Caco-2 (cell line): ENCODE measurements around the gene OR1N1. TPM values are rescaled to one million over a fixed set of nuclear protein-coding genes. Genes with fewer than 3 reads are reported as not detected.
"Not testable (repeated sequence)": the region's sequence is repeated elsewhere in the genome, so short reads cannot be mapped to it uniquely, and the experiment has no call there.

Source experiments
- BruUV-seq: library from RNA; stranded (reverse); fragments of 400-500 nt; replicated peaks from 2 replicates; lab custom pipeline; 2021; lab: Mats Ljungman, UMichigan
- CTCF ChIA-PET: fragments of 300-600 bp; sonication (Branson Sonifier 250); formaldehyde crosslinking; loops from one replicate; lab custom pipeline; 2022; ENCODE audit warnings: antibody characterized with exemption; lab: Charles Lee
- POLR2A ChIA-PET: fragments of 300-600 bp; sonication (Branson Sonifier 250); formaldehyde crosslinking; loops from one replicate; lab custom pipeline; 2022; ENCODE audit warnings: antibody characterized with exemption; lab: Charles Lee
- DNase-seq, 2 experiments: peaks; one replicate each; pipeline versions ENCODE4 v3.0.0 to v3.0.0-alpha.2; 2020 to 2022
- H3K27me3 ChIP-seq: replicated peaks from 2 replicates; pipeline ENCODE4 v1.6.0; 2011; ENCODE audit warnings: low read length; ENCODE audit not compliant: control insufficient read depth, insufficient read depth
- H3K36me3 ChIP-seq: 2 replicates; pipeline ENCODE4 v1.5.1; 2011; ENCODE audit warnings: low read length; ENCODE audit not compliant: control insufficient read depth, insufficient read depth
- H3K4me1 ChIP-seq: fragments of 250-450 bp; sonication (Bioruptor Pico); 2 replicates; pipeline ENCODE4 v1.5.1; 2020; ENCODE audit warnings: mild to moderate bottlenecking
- H3K4me3 ChIP-seq: 2 replicates; pipeline ENCODE4 v1.5.1; 2011; ENCODE audit warnings: low read depth, mild to moderate bottlenecking, control low read depth, low read length
- H3K9me3 ChIP-seq: fragments of 250-450 bp; sonication (Bioruptor Pico); 2 replicates; pipeline ENCODE4 v1.5.1; 2020; ENCODE audit warnings: mild to moderate bottlenecking, moderate library complexity
- H3K27ac Mint-ChIP-seq: one replicate; pipeline ENCODE4 v1.8.0; 2022; ENCODE audit warnings: mixed read lengths; ENCODE audit not compliant: unreplicated experiment
- H3K27me3 Mint-ChIP-seq: one replicate; pipeline ENCODE4 v1.8.0; 2022; ENCODE audit warnings: mixed read lengths; ENCODE audit not compliant: insufficient read depth, unreplicated experiment
- H3K36me3 Mint-ChIP-seq: one replicate; pipeline ENCODE4 v1.8.0; 2022; ENCODE audit warnings: mild to moderate bottlenecking, mixed read lengths; ENCODE audit not compliant: insufficient read depth, unreplicated experiment
- H3K4me1 Mint-ChIP-seq: one replicate; pipeline ENCODE4 v1.8.0; 2022; ENCODE audit warnings: low read depth, mixed read lengths; ENCODE audit not compliant: unreplicated experiment
- H3K4me3 Mint-ChIP-seq: one replicate; pipeline ENCODE4 v1.8.0; 2022; ENCODE audit warnings: mild to moderate bottlenecking, moderate library complexity, mixed read lengths; ENCODE audit not compliant: unreplicated experiment
- H3K9me3 Mint-ChIP-seq: one replicate; pipeline ENCODE4 v1.8.0; 2022; ENCODE audit warnings: mixed read lengths; ENCODE audit not compliant: unreplicated experiment
- intact Hi-C: fragments of 100-400 bp; cut with micrococcal nuclease; formaldehyde crosslinking; loops from one replicate; pipeline ENCODE4 v1.10.0; 2022; ENCODE audit not compliant: unreplicated experiment
- total RNA-seq: library from RNA; stranded (reverse); gene quantifications from 2 replicates; pipeline ENCODE4 v1.2.3, GENCODE V29; 2022
- TF ChIP-seq, protein P1 (sequence below), 2 experiments: fragments of 200-600 bp in 1 of 2; IDR thresholded peaks; 1 replicate in 1 of 2; 2 replicates in 1 of 2; pipeline versions ENCODE4 v1.5.1 to v1.8.0; 2011 to 2022; ENCODE audit warnings: antibody characterized with exemption in 1 of 2, control low read depth in 1 of 2, inconsistent platforms in 1 of 2, low read depth in 1 of 2, low read length in 1 of 2, mild to moderate bottlenecking in 1 of 2, moderate library complexity in 1 of 2; ENCODE audit not compliant: insufficient read depth in 1 of 2, severe bottlenecking in 1 of 2, unreplicated experiment in 1 of 2

The OR1N1 gene
- total RNA-seq, 1 experiment from 2014 or later: not detected

DNA sequence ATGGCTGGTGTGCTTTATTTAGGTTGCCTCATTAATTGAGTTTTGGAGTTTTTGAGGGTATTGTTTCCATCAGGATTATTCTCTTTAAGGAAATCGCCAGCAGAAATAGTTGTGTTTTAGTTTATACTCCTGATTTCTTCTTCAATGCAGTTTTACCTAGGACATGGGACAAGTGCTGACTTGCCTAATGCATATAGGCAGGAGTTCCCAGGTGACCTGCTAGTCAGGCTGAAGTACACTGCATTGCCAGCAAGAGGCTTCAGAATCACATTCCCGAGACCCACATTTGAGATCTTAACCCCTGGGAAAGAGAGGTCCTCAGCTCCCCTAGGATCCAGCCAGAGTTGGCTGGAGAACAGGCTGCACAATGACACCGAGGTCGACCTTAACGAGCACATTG lies 24.3 kb upstream of the OR1N1 start:
- no TSS peak for BruUV-seq
- H3K4me1 ChIP-seq: no peaks in the 10 kb centered on the region
- H3K9me3 Mint-ChIP-seq: no peaks in the 10 kb centered on the region
- ChIA-PET POLR2A (no interaction called here), CTCF (no interaction called here)
- no peaks in the 10 kb centered on the region for H3K4me1 Mint-ChIP-seq
- no peak overlapping the region for H3K4me3 ChIP-seq
- no peak overlapping the region for H3K27ac Mint-ChIP-seq
- peaks cover 3% of the 10 kb centered on the region; the same call in 1 of the 2 replicates for H3K9me3 ChIP-seq
- H3K36me3 ChIP-seq: no peaks in the 10 kb centered on the region
- H3K27me3 Mint-ChIP-seq: peaks cover 25% of the 10 kb centered on the region
- H3K27me3 ChIP-seq: peaks cover 1% of the 10 kb centered on the region
- intact Hi-C loops: loop anchor here (1.0 kb wide), 1 partner anchor 13 kb away; no protein-coding TSS in a partner anchor
- TF ChIP-seq, protein P1, sequence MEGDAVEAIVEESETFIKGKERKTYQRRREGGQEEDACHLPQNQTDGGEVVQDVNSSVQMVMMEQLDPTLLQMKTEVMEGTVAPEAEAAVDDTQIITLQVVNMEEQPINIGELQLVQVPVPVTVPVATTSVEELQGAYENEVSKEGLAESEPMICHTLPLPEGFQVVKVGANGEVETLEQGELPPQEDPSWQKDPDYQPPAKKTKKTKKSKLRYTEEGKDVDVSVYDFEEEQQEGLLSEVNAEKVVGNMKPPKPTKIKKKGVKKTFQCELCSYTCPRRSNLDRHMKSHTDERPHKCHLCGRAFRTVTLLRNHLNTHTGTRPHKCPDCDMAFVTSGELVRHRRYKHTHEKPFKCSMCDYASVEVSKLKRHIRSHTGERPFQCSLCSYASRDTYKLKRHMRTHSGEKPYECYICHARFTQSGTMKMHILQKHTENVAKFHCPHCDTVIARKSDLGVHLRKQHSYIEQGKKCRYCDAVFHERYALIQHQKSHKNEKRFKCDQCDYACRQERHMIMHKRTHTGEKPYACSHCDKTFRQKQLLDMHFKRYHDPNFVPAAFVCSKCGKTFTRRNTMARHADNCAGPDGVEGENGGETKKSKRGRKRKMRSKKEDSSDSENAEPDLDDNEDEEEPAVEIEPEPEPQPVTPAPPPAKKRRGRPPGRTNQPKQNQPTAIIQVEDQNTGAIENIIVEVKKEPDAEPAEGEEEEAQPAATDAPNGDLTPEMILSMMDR (IDR thresholded peaks at IDR 0.05; ENCODE audit: insufficient read depth in 1 of 2, low read depth in 1 of 2, low read length in 1 of 2, severe bottlenecking in 1 of 2, unreplicated experiment in 1 of 2): no peak
- no peak overlapping the region for H3K4me3 Mint-ChIP-seq
- no peak for DNase-seq
- H3K36me3 Mint-ChIP-seq: no peaks in the 10 kb centered on the region

DNA sequence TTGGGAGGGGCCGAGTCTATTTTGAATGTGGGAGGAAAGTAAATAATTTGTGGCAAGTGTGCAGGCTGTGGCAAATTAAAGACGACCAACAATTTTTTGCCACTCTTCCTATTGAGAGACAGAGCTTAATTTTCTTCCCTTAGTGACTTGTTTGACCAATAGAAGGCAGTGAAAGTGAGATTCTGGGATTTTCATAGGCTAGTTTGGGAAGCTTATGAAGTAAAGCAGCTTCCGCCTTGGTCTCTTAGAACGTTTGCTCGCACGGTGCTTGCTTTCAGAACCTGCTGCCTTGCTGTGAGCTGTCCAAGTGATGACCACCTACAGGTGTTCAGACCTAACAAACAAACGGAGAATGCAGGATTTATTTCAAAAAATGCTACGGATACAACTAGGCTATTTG lies 19.1 kb upstream of the OR1N1 start:
- H3K36me3 Mint-ChIP-seq: no peaks in the 10 kb centered on the region
- intact Hi-C loops: no loop called here
- H3K27me3 ChIP-seq: no peaks in the 10 kb centered on the region
- H3K9me3 ChIP-seq: peaks cover 3% of the 10 kb centered on the region; the same call in 1 of the 2 replicates
- DNase-seq: no peak
- H3K36me3 ChIP-seq: no peaks in the 10 kb centered on the region
- H3K4me3 Mint-ChIP-seq: peak overlapping the region; percentile 17
- no peaks in the 10 kb centered on the region for H3K4me1 Mint-ChIP-seq
- ChIA-PET CTCF (no interaction called here), POLR2A (no interaction called here)
- BruUV-seq: no TSS peak
- TF ChIP-seq, protein P1 (IDR thresholded peaks at IDR 0.05; ENCODE audit: insufficient read depth in 1 of 2, low read depth in 1 of 2, low read length in 1 of 2, severe bottlenecking in 1 of 2, unreplicated experiment in 1 of 2): no peak
- H3K9me3 Mint-ChIP-seq: no peaks in the 10 kb centered on the region
- H3K4me3 ChIP-seq: no peak overlapping the region
- no peaks in the 10 kb centered on the region for H3K4me1 ChIP-seq
- peaks cover 8% of the 10 kb centered on the region for H3K27me3 Mint-ChIP-seq
- H3K27ac Mint-ChIP-seq: no peak overlapping the region

DNA sequence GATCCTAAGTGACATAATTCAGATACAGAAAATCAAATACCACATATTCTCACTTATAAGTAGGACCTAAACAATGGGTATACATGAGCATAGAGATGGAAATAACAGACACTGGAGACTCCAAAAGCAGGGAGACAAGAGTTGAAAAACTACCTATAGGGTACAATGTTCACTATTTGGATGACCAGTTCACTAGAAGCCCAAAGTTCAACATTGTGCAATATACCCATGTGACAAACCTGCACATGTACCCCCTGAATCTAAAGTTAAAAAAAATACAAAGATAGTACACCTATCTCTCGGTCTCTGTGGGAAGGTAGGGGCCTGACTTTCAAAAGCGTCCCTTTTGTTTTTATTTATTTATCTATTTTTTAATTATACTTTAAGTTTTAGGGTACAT lies 11.7 kb upstream of the OR1N1 start:
- intact Hi-C loops: no loop called here
- no TSS peak for BruUV-seq
- peaks cover 7% of the 10 kb centered on the region for H3K27me3 Mint-ChIP-seq
- Histone ChIP-seq H3K36me3 (no peaks in the 10 kb centered on the region), H3K9me3 (peaks cover 3% of the 10 kb centered on the region; the same call in 1 of the 2 replicates), H3K27me3 (no peaks in the 10 kb centered on the region), H3K4me1 (no peaks in the 10 kb centered on the region), H3K4me3 (no peak overlapping the region)
- DNase-seq: no peak
- ChIA-PET CTCF (no interaction called here), POLR2A (no interaction called here)
- no peak overlapping the region for H3K4me3 Mint-ChIP-seq
- no peaks in the 10 kb centered on the region for H3K4me1 Mint-ChIP-seq
- TF ChIP-seq, protein P1 (IDR thresholded peaks at IDR 0.05; ENCODE audit: insufficient read depth in 1 of 2, low read depth in 1 of 2, low read length in 1 of 2, severe bottlenecking in 1 of 2, unreplicated experiment in 1 of 2): no peak
- peaks cover 4% of the 10 kb centered on the region for H3K36me3 Mint-ChIP-seq
- H3K9me3 Mint-ChIP-seq: peaks cover 10% of the 10 kb centered on the region
- H3K27ac Mint-ChIP-seq: no peak overlapping the region

DNA sequence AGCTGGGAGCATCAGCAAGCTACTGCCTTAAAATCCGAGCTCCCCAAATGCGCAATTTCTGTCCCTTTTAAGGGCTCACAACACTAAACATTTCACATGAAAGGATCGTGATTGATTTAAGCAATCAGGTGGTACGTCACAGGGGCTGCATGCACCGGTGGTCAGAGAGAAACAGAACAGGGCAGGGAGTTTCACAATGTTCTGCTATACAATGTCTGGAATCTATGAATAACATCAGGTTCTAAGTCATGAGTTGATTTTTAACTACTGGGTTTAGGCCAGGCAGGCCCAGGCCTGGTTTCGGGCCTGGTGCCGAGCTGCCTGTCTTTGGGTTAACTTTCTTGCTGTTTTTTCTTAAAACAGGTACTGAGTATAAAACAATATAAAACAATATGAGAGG lies 10.0 kb upstream of the OR1N1 start:
- H3K27ac Mint-ChIP-seq, H3K36me3 ChIP-seq, H3K4me3 Mint-ChIP-seq, H3K36me3 Mint-ChIP-seq, H3K4me1 ChIP-seq, intact Hi-C loops, H3K27me3 Mint-ChIP-seq, CTCF ChIA-PET, H3K4me1 Mint-ChIP-seq, H3K27me3 ChIP-seq, POLR2A ChIA-PET, H3K4me3 ChIP-seq, H3K9me3 ChIP-seq, BruUV-seq, DNase-seq: not testable (repeated sequence)
- peaks cover 10% of the 10 kb centered on the region for H3K9me3 Mint-ChIP-seq
